Measurements from ENCODE around the gene PPAN. TPM values are rescaled to one million over a fixed set of nuclear protein-coding genes. Genes with fewer than 3 reads are reported as not detected.

PPAN gene
- total RNA-seq, 1 donor from 2014 or later: 29.5 TPM

DNA sequence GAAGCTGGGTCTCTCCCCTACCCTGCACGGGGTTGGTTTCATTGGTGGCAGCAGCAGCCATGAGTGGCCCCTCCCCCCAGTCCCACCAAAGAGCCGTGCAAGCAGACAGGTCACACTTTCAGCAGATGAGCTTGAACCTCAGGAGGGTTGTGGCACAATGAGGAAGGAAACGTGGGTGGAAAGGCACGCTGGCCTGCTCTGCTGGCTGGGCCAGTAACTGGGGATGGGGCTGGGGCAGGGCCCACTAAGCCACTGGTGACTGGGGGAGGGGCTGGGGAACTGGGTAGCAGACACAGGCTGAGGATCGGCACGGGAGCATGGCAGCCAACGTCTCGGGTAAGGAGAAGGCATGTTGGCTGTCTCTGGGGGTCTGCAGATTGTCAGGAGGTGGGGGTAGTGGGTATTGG is 5.2 kb downstream of the PPAN start, which contains the start of gene P2RY11:
TSS of gene P2RY11 (plus strand) at position 289 of the 407 bp plus-strand sequence. CDS start at position 318, 29 bp downstream.
- intact Hi-C loops (cut with DNase I): loop anchor here (10.0 kb wide), 1 partner anchor 177 kb away; the partner anchor contains the start of gene OLFM2
- no peak for DNase-seq (ENCODE audit: low spot score)

DNA sequence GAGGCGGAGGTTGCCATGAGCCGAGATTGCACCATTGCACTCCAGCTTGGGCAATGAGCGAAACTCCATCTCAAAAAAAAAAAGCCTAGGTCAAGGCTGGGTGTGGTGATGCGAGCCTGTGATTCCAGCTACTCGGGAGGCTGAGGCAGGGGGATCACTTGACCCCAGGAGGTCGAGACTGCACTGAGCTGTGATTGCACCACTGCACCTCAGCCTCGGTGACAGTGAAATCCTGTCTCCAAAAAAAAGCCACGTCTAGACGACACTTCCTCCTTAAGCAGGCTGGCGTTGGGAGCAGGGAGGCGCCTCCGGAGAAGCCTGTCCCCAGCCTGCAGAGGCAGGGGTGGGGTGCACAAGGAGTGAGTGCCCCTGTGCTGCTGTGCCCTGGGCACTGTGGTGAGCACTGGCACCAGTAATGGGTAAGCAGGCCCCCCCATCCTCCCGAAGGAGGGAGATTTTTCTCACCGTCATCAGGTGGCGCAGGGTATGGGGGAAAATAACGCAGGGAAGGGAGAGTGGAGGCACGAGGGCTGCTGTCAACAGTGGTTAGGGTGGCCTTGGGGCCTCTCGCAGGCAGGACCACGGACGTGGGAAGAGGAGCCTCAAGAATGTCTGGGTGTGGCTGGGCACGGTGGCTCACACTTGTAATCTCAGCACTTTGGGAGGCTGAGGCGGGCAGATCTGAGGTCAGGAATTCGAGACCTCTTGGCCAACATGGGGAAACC is 6.0 kb downstream of the PPAN start:
- DNase-seq (ENCODE audit: low spot score): no peak
- intact Hi-C loops (cut with DNase I): loop anchor here (10.0 kb wide), 1 partner anchor 177 kb away; the partner anchor contains the start of gene OLFM2

DNA sequence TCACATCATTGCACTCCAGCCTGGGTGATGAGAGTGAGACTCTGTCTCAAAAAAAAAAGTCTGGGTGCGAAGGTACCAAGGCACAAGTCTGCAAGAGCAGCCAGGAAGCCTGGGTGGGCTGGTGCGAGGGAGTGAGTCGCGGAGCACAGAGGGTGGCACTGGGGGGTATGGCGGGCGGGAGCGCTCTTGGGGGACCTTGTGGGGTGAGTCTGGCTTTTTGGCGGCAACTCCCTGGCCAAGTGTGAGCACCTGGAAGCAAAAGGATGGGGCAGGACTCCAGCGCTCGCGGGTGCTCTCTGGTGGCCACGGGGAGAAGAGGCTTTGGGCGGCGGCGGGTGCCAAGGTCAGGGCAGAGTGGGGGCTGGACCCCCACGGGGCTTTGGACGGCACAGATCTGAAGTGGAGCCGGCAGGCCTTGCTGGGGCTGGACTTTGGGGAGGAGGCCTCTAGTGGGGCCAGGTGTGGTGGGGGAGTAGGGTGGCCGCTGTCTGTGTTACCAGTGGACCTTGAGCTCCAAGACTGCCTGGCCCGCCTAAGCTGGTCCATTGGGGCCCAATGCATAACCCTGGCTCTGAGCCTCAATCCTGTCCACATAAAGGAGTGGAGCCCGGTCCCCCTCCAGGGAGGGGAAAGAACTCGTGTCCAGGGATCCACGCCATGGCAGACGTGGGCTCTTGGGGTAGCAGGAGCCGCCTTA is 6.9 kb downstream of the PPAN start:
- intact Hi-C loops (cut with DNase I): loop anchor here (10.0 kb wide), 1 partner anchor 178 kb away; the partner anchor contains the start of gene OLFM2
- DNase-seq (ENCODE audit: low spot score): no peak

DNA sequence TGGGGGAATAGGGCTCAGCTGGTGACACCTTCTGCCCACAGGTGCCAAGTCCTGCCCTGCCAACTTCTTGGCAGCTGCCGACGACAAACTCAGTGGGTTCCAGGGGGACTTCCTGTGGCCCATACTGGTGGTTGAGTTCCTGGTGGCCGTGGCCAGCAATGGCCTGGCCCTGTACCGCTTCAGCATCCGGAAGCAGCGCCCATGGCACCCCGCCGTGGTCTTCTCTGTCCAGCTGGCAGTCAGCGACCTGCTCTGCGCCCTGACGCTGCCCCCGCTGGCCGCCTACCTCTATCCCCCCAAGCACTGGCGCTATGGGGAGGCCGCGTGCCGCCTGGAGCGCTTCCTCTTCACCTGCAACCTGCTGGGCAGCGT is 7.4 kb downstream of the PPAN start:
- intact Hi-C loops (cut with DNase I): loop anchor here (10.0 kb wide), 1 partner anchor 179 kb away; the partner anchor contains the start of gene OLFM2
- no peak for DNase-seq (ENCODE audit: low spot score)

DNA sequence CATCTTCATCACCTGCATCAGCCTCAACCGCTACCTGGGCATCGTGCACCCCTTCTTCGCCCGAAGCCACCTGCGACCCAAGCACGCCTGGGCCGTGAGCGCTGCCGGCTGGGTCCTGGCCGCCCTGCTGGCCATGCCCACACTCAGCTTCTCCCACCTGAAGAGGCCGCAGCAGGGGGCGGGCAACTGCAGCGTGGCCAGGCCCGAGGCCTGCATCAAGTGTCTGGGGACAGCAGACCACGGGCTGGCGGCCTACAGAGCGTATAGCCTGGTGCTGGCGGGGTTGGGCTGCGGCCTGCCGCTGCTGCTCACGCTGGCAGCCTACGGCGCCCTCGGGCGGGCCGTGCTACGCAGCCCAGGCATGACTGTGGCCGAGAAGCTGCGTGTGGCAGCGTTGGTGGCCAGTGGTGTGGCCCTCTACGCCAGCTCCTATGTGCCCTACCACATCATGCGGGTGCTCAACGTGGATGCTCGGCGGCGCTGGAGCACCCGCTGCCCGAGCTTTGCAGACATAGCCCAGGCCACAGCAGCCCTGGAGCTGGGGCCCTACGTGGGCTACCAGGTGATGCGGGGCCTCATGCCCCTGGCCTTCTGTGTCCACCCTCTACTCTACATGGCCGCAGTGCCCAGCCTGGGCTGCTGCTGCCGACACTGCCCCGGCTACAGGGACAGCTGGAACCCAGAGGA is 7.9 kb downstream of the PPAN start:
- intact Hi-C loops (cut with DNase I): loop anchor here (10.0 kb wide), 1 partner anchor 179 kb away; the partner anchor contains the start of gene OLFM2
- DNase-seq (ENCODE audit: low spot score): no peak

DNA sequence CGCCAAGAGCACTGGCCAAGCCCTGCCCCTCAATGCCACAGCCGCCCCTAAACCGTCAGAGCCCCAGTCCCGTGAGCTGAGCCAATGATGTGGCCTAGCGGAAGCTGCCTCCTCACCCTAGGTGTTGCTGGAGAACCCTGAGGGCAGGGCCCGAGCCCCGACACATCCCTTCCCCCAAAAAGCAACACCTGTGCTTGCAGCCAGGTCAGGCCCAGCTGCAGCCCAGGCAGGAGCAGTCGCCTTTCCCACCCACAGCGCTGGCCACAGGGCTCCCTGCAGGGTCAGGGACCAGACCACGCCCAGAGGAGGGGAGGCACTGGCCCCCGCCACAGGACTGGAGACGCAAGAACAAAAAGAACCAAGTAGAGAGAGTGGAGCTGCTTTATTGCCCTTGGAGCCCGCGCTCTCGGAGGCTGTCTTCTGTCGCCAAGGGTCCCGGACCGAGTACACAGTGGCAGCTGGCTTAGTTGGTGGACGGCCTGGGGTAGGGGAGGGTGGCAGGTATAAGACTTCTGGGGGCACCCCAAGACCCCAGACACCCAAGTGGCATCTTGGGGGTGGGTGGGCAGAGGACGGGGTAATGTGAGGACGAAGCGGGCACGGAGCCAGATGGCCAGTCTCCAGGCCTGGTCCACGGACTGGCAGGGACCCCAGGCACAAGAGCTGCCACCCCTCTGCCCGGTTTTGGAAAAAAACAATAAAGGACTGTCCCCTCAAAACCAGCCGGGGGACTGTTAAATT is 8.7 kb downstream of the PPAN start:
- DNase-seq (ENCODE audit: low spot score): no peak
- intact Hi-C loops (cut with DNase I): loop anchor here (10.0 kb wide), 1 partner anchor 180 kb away; the partner anchor contains the start of gene OLFM2

DNA sequence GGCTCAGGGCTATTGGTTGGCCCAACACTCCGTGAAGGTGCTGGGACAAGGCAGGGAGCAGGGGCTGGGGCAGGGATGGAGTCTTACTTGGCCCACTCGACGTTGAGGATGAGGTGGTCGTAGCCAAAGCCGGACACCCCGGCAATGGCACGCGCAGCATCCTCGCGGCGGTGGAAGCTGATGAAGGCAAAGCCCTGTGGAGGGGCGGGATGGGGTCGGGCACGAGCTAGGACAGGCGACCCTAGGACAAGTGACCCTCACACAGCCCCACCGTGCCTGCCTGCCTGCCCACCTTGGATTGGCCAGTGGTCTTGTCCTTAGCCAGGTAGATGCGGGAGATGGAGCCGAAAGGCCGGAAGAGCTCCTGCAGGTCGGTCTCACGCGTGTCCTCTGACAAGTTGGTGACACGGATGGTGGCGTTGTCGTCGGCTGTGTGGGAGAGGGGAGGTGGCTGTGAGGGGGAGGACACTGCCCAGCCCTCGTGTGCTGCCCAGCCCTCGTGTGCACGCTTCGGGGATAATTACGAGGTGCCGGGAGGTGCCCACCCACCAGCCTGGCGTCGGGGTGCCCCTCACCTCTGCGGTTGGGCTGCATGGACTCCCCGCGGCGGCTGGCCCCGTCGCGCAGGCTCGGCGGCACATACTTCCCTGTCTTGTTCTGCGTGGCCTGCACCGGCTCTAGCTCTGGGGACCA is 9.4 kb downstream of the PPAN start:
- intact Hi-C loops (cut with DNase I): loop anchor here (10.0 kb wide), 1 partner anchor 181 kb away; the partner anchor contains the start of gene OLFM2
- no peak for DNase-seq (ENCODE audit: low spot score)

DNA sequence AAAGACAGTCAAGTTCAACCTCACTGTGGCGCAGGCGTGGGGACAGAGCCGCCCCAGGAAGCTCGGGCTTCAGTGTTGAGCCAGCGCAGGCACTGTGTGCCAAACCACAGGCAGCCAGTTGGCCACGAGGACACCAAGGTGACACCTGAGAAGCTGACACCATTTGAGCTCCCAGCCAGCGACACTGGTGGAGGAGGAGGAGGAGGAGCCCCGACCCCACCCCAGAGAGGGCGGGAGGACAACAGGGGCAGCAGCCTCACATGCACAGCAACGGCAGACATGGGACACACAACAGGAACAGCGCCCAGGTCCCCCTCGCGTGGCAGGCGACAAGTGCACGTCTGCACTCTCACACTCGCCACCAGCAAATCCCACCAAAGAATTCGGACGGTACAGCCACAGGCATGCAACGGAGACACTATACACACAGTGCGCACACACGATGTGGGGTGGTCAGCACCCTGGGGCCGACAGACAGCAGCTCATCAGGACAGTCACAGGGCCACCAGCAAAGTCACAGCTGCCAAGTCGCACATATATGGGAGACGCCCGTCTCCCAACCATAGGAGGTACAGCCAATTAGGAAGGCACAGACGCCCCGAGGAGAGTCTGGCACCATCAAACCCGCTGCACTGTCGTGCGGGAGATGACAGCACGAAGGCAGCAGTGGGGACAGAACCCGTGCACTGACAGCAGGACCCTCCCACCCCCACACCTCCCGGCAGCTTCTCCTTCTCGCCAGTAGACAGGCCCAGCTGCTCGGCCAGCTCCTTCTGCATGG is 10.1 kb downstream of the PPAN start:
- intact Hi-C loops (cut with DNase I): loop anchor here (10.0 kb wide), 1 partner anchor 181 kb away; the partner anchor contains the start of gene OLFM2
- DNase-seq (ENCODE audit: low spot score): no peak

DNA sequence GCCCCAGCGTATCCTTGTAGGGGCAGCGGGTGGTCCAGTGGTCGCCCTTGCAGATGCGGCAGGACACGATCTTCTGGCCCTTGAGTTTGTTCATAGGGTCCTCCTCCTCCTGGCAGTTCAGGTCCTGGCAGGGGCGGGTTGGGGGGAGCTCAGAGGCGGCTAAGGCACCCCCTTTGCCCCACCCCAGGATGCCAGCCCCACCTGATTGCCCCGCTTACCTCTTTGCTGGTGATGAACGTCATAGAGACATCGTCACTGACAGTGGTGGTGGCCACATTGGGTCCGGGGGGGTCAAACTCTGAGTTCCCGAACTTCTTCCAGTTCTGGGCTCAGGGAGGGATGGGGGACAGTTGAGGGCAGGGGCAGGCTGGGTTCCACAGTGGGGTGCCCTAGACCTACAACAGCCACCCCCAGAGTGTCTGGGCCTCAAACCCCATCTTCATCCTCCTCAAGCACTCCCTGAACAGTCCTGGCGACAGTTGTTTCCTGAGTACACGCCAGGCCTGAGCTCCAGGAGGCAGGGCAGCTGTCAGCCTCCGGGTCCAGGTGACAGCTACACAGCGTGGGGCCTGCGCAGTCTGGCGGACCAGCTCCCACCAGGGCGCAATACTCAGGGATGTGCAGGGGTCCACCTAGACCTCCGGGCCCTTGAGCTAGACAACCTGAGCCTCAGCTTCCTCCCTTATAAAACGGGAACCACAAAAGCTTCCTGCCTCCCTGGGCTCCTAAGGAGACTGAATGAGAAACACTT is 10.9 kb downstream of the PPAN start:
- intact Hi-C loops (cut with DNase I): loop anchor here (10.0 kb wide), 1 partner anchor 182 kb away; the partner anchor contains the start of gene OLFM2
- no peak for DNase-seq (ENCODE audit: low spot score)

DNA sequence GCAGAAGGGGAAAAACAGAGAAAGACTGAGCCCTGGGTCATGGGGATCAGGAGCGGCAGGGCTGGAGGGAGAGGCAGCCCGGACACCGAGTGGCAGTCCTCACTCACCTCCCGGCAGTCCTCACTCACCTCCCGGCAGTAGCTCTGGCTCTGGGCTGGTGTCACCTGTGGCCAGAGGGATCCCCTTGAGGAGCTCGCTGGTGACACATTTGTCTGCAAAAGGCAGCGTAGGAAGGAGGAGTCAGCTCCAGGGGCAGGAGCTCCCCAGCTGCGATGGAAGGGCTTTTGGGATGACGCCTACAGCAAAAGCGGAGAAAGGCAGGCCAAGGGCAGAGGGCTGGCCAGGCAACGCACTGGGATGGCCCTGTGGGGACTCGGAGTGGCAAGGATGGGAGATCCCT is 12.8 kb downstream of the PPAN start:
- intact Hi-C loops (cut with DNase I): loop anchor here (10.0 kb wide), 1 partner anchor 184 kb away; the partner anchor contains the start of gene OLFM2
- no peak for DNase-seq (ENCODE audit: low spot score)

DNA sequence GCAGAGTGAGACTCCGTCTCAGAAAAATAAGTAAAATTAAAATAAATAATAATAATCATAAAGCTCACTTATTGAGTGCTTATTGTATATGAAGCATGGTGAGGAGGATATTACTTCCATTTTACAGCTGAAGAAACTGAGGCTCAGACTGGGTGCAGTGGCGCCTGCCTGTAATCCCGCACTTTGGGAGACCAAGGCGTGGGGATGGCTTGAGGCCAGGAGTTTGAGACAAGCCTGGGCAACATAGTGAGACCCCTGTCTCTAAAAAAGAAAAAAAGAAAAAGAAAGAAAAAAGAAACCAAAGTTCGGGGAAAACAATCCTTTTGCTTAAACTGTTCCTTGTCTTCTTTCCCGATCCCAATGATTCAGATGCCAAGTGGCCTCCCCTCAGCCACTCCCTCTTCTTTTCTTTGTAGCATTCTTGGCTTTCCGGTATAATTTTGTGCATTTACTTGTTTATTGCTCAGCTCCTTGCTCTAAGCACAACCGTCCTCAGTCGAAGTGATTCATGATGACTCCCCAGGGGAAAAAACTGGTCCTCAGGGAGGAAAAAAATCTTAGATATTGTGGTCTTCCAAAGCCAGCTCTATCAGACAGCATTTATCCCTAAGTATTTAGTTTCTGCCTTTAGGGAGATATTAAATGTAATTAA is 14.5 kb downstream of the PPAN start:
- intact Hi-C loops (cut with DNase I): loop anchor here (2.0 kb wide), 1 partner anchor 74 kb away; the partner anchor contains the start of gene DNMT1

DNA sequence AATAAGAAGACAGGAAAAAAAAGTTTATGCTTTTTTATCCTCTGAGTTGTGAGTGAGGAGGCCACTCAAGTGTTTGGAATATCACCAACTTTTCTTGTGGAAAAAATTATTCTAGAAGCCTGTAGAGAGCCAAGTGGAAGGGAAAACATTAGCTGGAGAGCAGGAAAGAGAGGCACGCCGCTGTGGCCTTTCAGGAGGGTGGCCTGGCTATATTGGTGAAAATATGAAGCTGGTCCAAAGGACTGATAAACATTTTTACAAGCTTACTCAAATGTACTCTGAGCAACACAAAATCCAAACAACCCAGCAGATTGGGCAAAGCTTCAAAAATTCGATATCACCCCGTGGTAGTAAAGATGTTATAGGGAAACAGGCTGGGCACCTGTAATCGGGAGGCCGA is 15.9 kb downstream of the PPAN start:
- DNase-seq (ENCODE audit: low spot score): no peak

More for the DNA sequence above, 14.5 kb downstream of the PPAN start:
- no peak for DNase-seq (ENCODE audit: low spot score)

DNA sequence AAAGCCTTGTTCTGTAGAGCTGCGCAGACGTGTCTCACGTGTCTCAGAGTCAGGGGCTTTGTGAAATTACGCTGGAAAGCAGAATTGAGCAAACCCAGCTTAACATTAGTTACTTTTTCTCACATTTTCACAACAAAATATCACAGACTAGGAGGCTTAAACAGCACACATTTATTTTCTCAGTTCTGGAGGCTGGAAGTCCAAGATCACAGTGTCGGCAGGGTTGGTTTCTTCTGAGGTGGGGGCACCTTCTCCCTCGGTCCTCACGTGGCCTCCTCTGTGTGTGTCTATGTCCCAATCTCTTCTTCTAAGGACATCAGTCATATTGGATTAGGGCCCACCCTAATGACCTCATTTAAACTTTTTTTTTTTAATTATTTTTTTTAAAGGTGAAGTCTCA is 18.3 kb downstream of the PPAN start:
- no peak for DNase-seq (ENCODE audit: low spot score)
- intact Hi-C loops (cut with DNase I): no loop called here

More for the DNA sequence above, 15.9 kb downstream of the PPAN start:
- intact Hi-C loops (cut with DNase I): no loop called here

DNA sequence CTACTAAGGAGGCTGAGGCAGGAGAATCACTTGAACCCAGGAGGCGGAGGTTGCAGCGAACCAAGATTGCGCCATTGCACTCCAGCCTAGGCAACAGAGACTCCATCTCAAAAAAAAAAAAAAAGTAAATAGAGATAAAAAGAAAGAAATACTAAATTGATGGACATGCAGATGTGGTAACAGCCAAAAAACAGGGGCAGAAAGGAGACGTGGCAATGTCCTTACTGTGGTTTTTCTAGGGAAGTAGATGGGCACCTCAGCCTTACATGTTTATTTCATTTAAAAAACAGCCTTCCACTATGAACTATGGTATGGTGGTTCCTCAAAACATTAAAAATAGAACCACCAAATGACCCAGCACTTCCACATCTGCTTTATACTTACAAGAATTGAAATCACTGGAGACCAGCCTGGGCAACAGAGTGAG is 20.1 kb downstream of the PPAN start:
- intact Hi-C loops (cut with DNase I): no loop called here

DNA sequence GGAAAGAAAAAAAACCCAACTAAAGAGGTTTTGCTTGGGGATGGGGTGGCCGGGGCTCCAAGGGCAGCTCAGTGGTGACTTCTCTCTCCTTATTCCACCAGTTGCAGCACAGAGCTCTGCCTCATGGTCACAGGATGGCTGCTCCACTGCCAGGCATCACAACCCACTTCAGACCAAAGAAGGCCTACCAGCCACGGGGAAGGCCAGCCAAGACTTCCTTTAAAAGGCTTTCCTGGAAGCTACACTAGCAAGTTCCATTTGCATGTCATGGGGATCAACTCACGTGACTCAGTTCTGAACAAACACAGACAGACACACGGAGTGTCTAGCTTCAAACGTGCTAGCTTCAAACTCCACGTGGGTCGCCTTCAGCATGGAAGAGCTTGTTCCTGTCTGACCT is 26.7 kb downstream of the PPAN start:
- DNase-seq (ENCODE audit: low spot score): no peak
- intact Hi-C loops (cut with DNase I): no loop called here

More for the DNA sequence above, 20.1 kb downstream of the PPAN start:
- no peak for DNase-seq (ENCODE audit: low spot score)

DNA sequence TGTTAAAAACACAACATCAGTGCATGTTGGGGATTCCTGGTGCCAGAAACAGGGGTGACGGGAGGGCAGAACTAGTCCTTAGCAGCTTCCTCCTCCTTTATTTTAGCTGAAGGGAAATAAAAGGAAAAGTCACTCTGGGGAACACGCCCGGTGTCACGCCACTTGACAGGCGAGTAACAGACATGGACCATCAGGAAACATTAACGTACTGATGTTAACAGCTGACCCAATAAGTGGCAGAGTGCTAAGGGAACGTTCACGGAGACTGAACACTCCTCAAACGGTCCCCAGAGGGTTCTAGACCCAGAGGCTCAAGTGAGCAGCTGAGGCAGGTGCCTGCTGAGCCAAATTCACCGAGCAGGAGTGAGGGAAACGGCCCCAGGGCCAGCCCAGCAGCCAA is 27.4 kb downstream of the PPAN start:
- intact Hi-C loops (cut with DNase I): no loop called here
- no peak for DNase-seq (ENCODE audit: low spot score)
